HepG2 (cell line): Measurements from ENCODE around the gene TNK1.

Source experiments
- BHLHE40 ChIP-seq: IDR thresholded peaks from 2 replicates; pipeline ENCODE4 v1.6.1; 2011; ENCODE audit warnings: low read length, improper control_type of control experiment
- CTCF ChIP-seq: sonication (generic); formaldehyde crosslinking; IDR thresholded peaks from 2 replicates; pipeline ENCODE4 v1.5.0; 2020; ENCODE audit warnings: mild to moderate bottlenecking, missing genetic modification reagents, moderate library complexity
- HNRNPH1 ChIP-seq: fragments of 200-400 bp; formaldehyde crosslinking; optimal IDR thresholded peaks from 2 replicates; pipeline ENCODE3; 2017; ENCODE audit warnings: mild to moderate bottlenecking, low read depth, low read length
- HOMEZ ChIP-seq: IDR thresholded peaks from 2 replicates; pipeline ENCODE4 v1.6.1; 2016; ENCODE audit warnings: low read depth
- IKZF1 ChIP-seq: fragments of 450-650 bp; IDR thresholded peaks from 2 replicates; pipeline ENCODE4 v1.7.1; 2016
- NFIB ChIP-seq: sonication (generic); formaldehyde crosslinking; IDR thresholded peaks from 2 replicates; pipeline ENCODE4 v1.9.0; 2021; ENCODE audit warnings: missing genetic modification reagents, mild to moderate bottlenecking, borderline replicate concordance
- PRPF4 ChIP-seq: fragments of 200-400 bp; formaldehyde crosslinking; IDR thresholded peaks from 2 replicates; pipeline ENCODE4 v1.6.1; 2016; ENCODE audit warnings: low read length, low read depth; ENCODE audit not compliant: poor library complexity, severe bottlenecking
- SIN3A ChIP-seq: IDR thresholded peaks from 2 replicates; pipeline ENCODE4 v1.6.1; 2011; ENCODE audit warnings: low read depth, mild to moderate bottlenecking, control low read depth, low read length, borderline replicate concordance
- ZBTB49 ChIP-seq: sonication (generic); formaldehyde crosslinking; IDR thresholded peaks from 2 replicates; pipeline ENCODE4 v1.4.0; 2020; ENCODE audit warnings: missing genetic modification reagents, borderline replicate concordance
- ZNF260 ChIP-seq: sonication (generic); formaldehyde crosslinking; IDR thresholded peaks from 2 replicates; pipeline ENCODE4 v1.4.0; 2020; ENCODE audit warnings: missing genetic modification reagents, low read depth, mild to moderate bottlenecking, borderline replicate concordance
- ZNF589 ChIP-seq: sonication (generic); formaldehyde crosslinking; conservative IDR thresholded peaks from 2 replicates; pipeline ENCODE4 v1.8.0; 2022; ENCODE audit warnings: mild to moderate bottlenecking, moderate library complexity, missing genetic modification reagents
- ZNF672 ChIP-seq: sonication (generic); formaldehyde crosslinking; IDR thresholded peaks from 2 replicates; pipeline ENCODE4 v1.8.1; 2022; ENCODE audit warnings: missing genetic modification reagents
- ZNF737 ChIP-seq: sonication (generic); formaldehyde crosslinking; IDR thresholded peaks from 2 replicates; pipeline ENCODE4 v1.5.0; 2020; ENCODE audit warnings: missing genetic modification reagents, mild to moderate bottlenecking, borderline replicate concordance

GRCh38 chr17:7432296-7432695, 51.4 kb downstream of the TNK1 start:
- TF ChIP-seq ZNF672 (no peak), ZNF737 (CRISPR knock-in tag) (no peak), CTCF (CRISPR knock-in tag) (no peak), IKZF1 (no peak), ZNF589 (no peak), ZNF260 (CRISPR knock-in tag) (no peak), SIN3A (no peak), ZBTB49 (CRISPR knock-in tag) (no peak), PRPF4 (no peak), BHLHE40 (no peak), HOMEZ (CRISPR knock-in tag) (no peak), NFIB (CRISPR knock-in tag) (no peak), HNRNPH1 (no peak)
